Esophagus squamous epithelium (tissue), 4 donors: ENCODE results near the gene SEMA4D.

Source experiments
- POLR2A ChIP-seq, 4 donors: fragments of 450-650 bp; IDR thresholded peaks; one replicate each; pipeline ENCODE4 v1.6.1; 2017; ENCODE audit warnings: antibody characterized with exemption in 4 of 4, mild to moderate bottlenecking in 4 of 4, moderate library complexity in 3 of 4
- TF ChIP-seq, protein P1 (sequence below), 6 experiments: fragments of 450-650 bp in 4 of 6; fragments of 200-600 bp in 2 of 6; sonication (generic) in 2 of 6; IDR thresholded peaks; one replicate each; pipeline ENCODE4 v1.5.1; 2016 to 2019; ENCODE audit warnings: antibody characterized with exemption in 6 of 6, mild to moderate bottlenecking in 4 of 6, moderate library complexity in 4 of 6

GRCh38 chr9:89466451-89467277 lies 31.2 kb downstream of the SEMA4D start:
- TF ChIP-seq POLR2A (IDR thresholded peaks at IDR 0.05), result no peak
- TF ChIP-seq, protein P1, sequence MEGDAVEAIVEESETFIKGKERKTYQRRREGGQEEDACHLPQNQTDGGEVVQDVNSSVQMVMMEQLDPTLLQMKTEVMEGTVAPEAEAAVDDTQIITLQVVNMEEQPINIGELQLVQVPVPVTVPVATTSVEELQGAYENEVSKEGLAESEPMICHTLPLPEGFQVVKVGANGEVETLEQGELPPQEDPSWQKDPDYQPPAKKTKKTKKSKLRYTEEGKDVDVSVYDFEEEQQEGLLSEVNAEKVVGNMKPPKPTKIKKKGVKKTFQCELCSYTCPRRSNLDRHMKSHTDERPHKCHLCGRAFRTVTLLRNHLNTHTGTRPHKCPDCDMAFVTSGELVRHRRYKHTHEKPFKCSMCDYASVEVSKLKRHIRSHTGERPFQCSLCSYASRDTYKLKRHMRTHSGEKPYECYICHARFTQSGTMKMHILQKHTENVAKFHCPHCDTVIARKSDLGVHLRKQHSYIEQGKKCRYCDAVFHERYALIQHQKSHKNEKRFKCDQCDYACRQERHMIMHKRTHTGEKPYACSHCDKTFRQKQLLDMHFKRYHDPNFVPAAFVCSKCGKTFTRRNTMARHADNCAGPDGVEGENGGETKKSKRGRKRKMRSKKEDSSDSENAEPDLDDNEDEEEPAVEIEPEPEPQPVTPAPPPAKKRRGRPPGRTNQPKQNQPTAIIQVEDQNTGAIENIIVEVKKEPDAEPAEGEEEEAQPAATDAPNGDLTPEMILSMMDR (IDR thresholded peaks at IDR 0.05), result no peak
